ENCODE results near the gene CYS1.

GRCh38 chr2:10056439-10056838 lies 23.8 kb downstream of the CYS1 start:
- TF ChIP-seq USF2 (CRISPR knock-in tag; IDR thresholded peaks at IDR 0.05), result no peak
- no peak for TF ChIP-seq CTCF (IDR thresholded peaks at IDR 0.05)
- TF ChIP-seq MYBL2 (CRISPR knock-in tag; IDR thresholded peaks at IDR 0.05), result no peak
- TF ChIP-seq JUN (CRISPR knock-in tag; IDR thresholded peaks at IDR 0.05), result no peak
- TF ChIP-seq MAX (CRISPR knock-in tag; IDR thresholded peaks at IDR 0.05), result no peak
- TF ChIP-seq ATF2 (CRISPR knock-in tag; IDR thresholded peaks at IDR 0.05; ENCODE audit: borderline replicate concordance, low read depth), result no peak
- TF ChIP-seq GABPB1 (CRISPR knock-in tag; IDR thresholded peaks at IDR 0.05), result no peak
- no peak for TF ChIP-seq TEAD4 (CRISPR knock-in tag; IDR thresholded peaks at IDR 0.05)
- no peak for TF ChIP-seq CBFB (CRISPR knock-in tag; IDR thresholded peaks at IDR 0.05; ENCODE audit: low read depth)
- no peak for TF ChIP-seq SP1 (CRISPR knock-in tag; conservative IDR thresholded peaks at IDR 0.05)
- TF ChIP-seq ATF3 (CRISPR knock-in tag; conservative IDR thresholded peaks at IDR 0.05), result no peak
